ENCODE measurements around the gene ARID4B.
"Not testable (repeated sequence)": the region's sequence is repeated elsewhere in the genome, so short reads cannot be mapped to it uniquely, and the experiment has no call there.

ARID4B gene

GRCh38 chr1:235296729-235297128, 31.2 kb downstream of the ARID4B start:
- Mint-ChIP-seq H3K36me3 (peaks cover 14% of the 10 kb centered on the region), H3K4me3 (no peak overlapping the region), H3K9me3 (peaks cover 10% of the 10 kb centered on the region), H3K27me3 (no peaks in the 10 kb centered on the region), H3K27ac (peak overlapping the region; percentile 37), H3K4me1 (peaks cover 45% of the 10 kb centered on the region)
- CTCF ChIA-PET, result no interaction called here
- no peak for DNase-seq

GRCh38 chr1:235295902-235296350, 32.1 kb downstream of the ARID4B start:
- Mint-ChIP-seq H3K36me3 (peaks cover 14% of the 10 kb centered on the region), H3K27me3 (no peaks in the 10 kb centered on the region), H3K27ac (peak overlapping the region; percentile 69), H3K9me3 (peaks cover 10% of the 10 kb centered on the region), H3K4me1 (peaks cover 48% of the 10 kb centered on the region), H3K4me3 (no peak overlapping the region)
- no peak for DNase-seq
- CTCF ChIA-PET, result no interaction called here

GRCh38 chr1:235293322-235293942, 34.5 kb downstream of the ARID4B start:
- no peak overlapping the region for H3K27ac Mint-ChIP-seq
- DNase-seq, result no peak
- CTCF ChIA-PET, result interaction anchor here (0.6 kb wide), 1 partner anchor 386 kb away, joined by 3 read pairs; no protein-coding TSS in a partner anchor
- no peaks in the 10 kb centered on the region for H3K27me3 Mint-ChIP-seq
- H3K36me3 Mint-ChIP-seq, result peaks cover 16% of the 10 kb centered on the region
- peaks cover 35% of the 10 kb centered on the region for H3K4me1 Mint-ChIP-seq
- H3K9me3 Mint-ChIP-seq, result peaks cover 10% of the 10 kb centered on the region
- H3K4me3 Mint-ChIP-seq, result no peak overlapping the region

- H3K9me3 Mint-ChIP-seq, result peaks cover 9% of the 10 kb centered on the region
- no peaks in the 10 kb centered on the region for H3K27me3 Mint-ChIP-seq
- H3K4me3 Mint-ChIP-seq, result no peak overlapping the region
- H3K27ac Mint-ChIP-seq, result no peak overlapping the region
- peaks cover 32% of the 10 kb centered on the region for H3K4me1 Mint-ChIP-seq
- no peak for DNase-seq
- CTCF ChIA-PET, result interaction anchor here (0.6 kb wide), 1 partner anchor 385 kb away, joined by 3 read pairs; no protein-coding TSS in a partner anchor
- H3K36me3 Mint-ChIP-seq, result peaks cover 17% of the 10 kb centered on the region
Measured at GRCh38 chr1:235292790-235293189, 35.2 kb downstream of the ARID4B start.

- H3K27me3 Mint-ChIP-seq, result no peaks in the 10 kb centered on the region
- H3K9me3 Mint-ChIP-seq, result peaks cover 4% of the 10 kb centered on the region
- no peak overlapping the region for H3K4me3 Mint-ChIP-seq
- H3K36me3 Mint-ChIP-seq, result peaks cover 11% of the 10 kb centered on the region
- no peak overlapping the region for H3K27ac Mint-ChIP-seq
- no peak for DNase-seq
- peaks cover 24% of the 10 kb centered on the region for H3K4me1 Mint-ChIP-seq
- CTCF ChIA-PET, result no interaction called here
Measured at GRCh38 chr1:235291599-235292091, 36.3 kb downstream of the ARID4B start.

GRCh38 chr1:235290740-235291502, 37.1 kb downstream of the ARID4B start:
- peaks cover 29% of the 10 kb centered on the region for H3K4me1 Mint-ChIP-seq
- CTCF ChIA-PET, result no interaction called here
- no peak overlapping the region for H3K4me3 Mint-ChIP-seq
- no peak for DNase-seq
- H3K36me3 Mint-ChIP-seq, result peaks cover 15% of the 10 kb centered on the region
- peaks cover 3% of the 10 kb centered on the region for H3K9me3 Mint-ChIP-seq
- no peaks in the 10 kb centered on the region for H3K27me3 Mint-ChIP-seq
- H3K27ac Mint-ChIP-seq, result no peak overlapping the region

GRCh38 chr1:235289859-235290739, 37.9 kb downstream of the ARID4B start:
- no peak overlapping the region for H3K27ac Mint-ChIP-seq
- CTCF ChIA-PET, result no interaction called here
- peaks cover 25% of the 10 kb centered on the region for H3K4me1 Mint-ChIP-seq
- H3K9me3 Mint-ChIP-seq, result no peaks in the 10 kb centered on the region
- no peaks in the 10 kb centered on the region for H3K27me3 Mint-ChIP-seq
- no peak for DNase-seq
- H3K36me3 Mint-ChIP-seq, result peaks cover 12% of the 10 kb centered on the region
- H3K4me3 Mint-ChIP-seq, result no peak overlapping the region

GRCh38 chr1:235287208-235287882, 40.6 kb downstream of the ARID4B start:
- peaks cover 18% of the 10 kb centered on the region for H3K4me1 Mint-ChIP-seq
- no peaks in the 10 kb centered on the region for H3K27me3 Mint-ChIP-seq
- no peaks in the 10 kb centered on the region for H3K9me3 Mint-ChIP-seq
- H3K27ac Mint-ChIP-seq, result no peak overlapping the region
- no peak for DNase-seq
- H3K36me3 Mint-ChIP-seq, result peaks cover 12% of the 10 kb centered on the region
- no peak overlapping the region for H3K4me3 Mint-ChIP-seq
- CTCF ChIA-PET, result no interaction called here

GRCh38 chr1:235286667-235287066, 41.3 kb downstream of the ARID4B start:
- DNase-seq, result no peak
- CTCF ChIA-PET, result no interaction called here
- H3K9me3 Mint-ChIP-seq, result no peaks in the 10 kb centered on the region
- H3K27ac Mint-ChIP-seq, result no peak overlapping the region
- H3K27me3 Mint-ChIP-seq, result no peaks in the 10 kb centered on the region
- peaks cover 12% of the 10 kb centered on the region for H3K36me3 Mint-ChIP-seq
- no peak overlapping the region for H3K4me3 Mint-ChIP-seq
- peaks cover 17% of the 10 kb centered on the region for H3K4me1 Mint-ChIP-seq

- Mint-ChIP-seq H3K4me3 (no peak overlapping the region), H3K36me3 (peaks cover 10% of the 10 kb centered on the region), H3K27ac (no peak overlapping the region), H3K4me1 (peaks cover 13% of the 10 kb centered on the region), H3K27me3 (no peaks in the 10 kb centered on the region), H3K9me3 (no peaks in the 10 kb centered on the region)
- CTCF ChIA-PET, result no interaction called here
- DNase-seq, result no peak
Measured at GRCh38 chr1:235284231-235284769, 43.7 kb downstream of the ARID4B start.

- CTCF ChIA-PET, H3K9me3 Mint-ChIP-seq, H3K27me3 Mint-ChIP-seq, DNase-seq, H3K4me3 Mint-ChIP-seq, H3K27ac Mint-ChIP-seq: not testable (repeated sequence)
- H3K36me3 Mint-ChIP-seq, result peaks cover 10% of the 10 kb centered on the region
- H3K4me1 Mint-ChIP-seq, result peaks cover 13% of the 10 kb centered on the region
Measured at GRCh38 chr1:235283636-235284035, 44.3 kb downstream of the ARID4B start.

GRCh38 chr1:235280467-235280866, 47.5 kb downstream of the ARID4B start:
- peaks cover 17% of the 10 kb centered on the region for H3K4me1 Mint-ChIP-seq
- no peaks in the 10 kb centered on the region for H3K9me3 Mint-ChIP-seq
- H3K4me3 Mint-ChIP-seq, result no peak overlapping the region
- H3K27ac Mint-ChIP-seq, result no peak overlapping the region
- H3K36me3 Mint-ChIP-seq, result peaks cover 6% of the 10 kb centered on the region
- CTCF ChIA-PET, result no interaction called here
- DNase-seq, result no peak
- H3K27me3 Mint-ChIP-seq, result no peaks in the 10 kb centered on the region

GRCh38 chr1:235279694-235280093, 48.3 kb downstream of the ARID4B start:
- no peak overlapping the region for H3K27ac Mint-ChIP-seq
- no peak overlapping the region for H3K4me3 Mint-ChIP-seq
- H3K27me3 Mint-ChIP-seq, result no peaks in the 10 kb centered on the region
- DNase-seq, result no peak
- peaks cover 5% of the 10 kb centered on the region for H3K36me3 Mint-ChIP-seq
- CTCF ChIA-PET, result no interaction called here
- H3K9me3 Mint-ChIP-seq, result no peaks in the 10 kb centered on the region
- peaks cover 25% of the 10 kb centered on the region for H3K4me1 Mint-ChIP-seq

GRCh38 chr1:235278915-235279292, 49.1 kb downstream of the ARID4B start:
- H3K9me3 Mint-ChIP-seq, result no peaks in the 10 kb centered on the region

More at GRCh38 chr1:235278915-235279292, 49.1 kb downstream of the ARID4B start:
- no peaks in the 10 kb centered on the region for H3K27me3 Mint-ChIP-seq
- peaks cover 25% of the 10 kb centered on the region for H3K4me1 Mint-ChIP-seq
- CTCF ChIA-PET, result no interaction called here
- no peak for DNase-seq
- no peak overlapping the region for H3K4me3 Mint-ChIP-seq
- peaks cover 5% of the 10 kb centered on the region for H3K36me3 Mint-ChIP-seq
- no peak overlapping the region for H3K27ac Mint-ChIP-seq
